Mesendoderm (in vitro differentiated cells): ENCODE data around the gene KCNN1.

Source experiments
- DNase-seq: peaks from one replicate; pipeline ENCODE4 v3.0.0; 2013
- H2AK5ac ChIP-seq: 2 replicates; pipeline ENCODE4 v1.6.1; 2013; ENCODE audit warnings: low read length, inconsistent platforms
- H2BK120ac ChIP-seq: 2 replicates; pipeline ENCODE4 v1.6.1; 2013; ENCODE audit warnings: low read depth, mild to moderate bottlenecking, low read length, moderate library complexity, mixed read lengths
- H2BK15ac ChIP-seq: replicated peaks from 2 replicates; pipeline ENCODE4 v1.6.1; 2013; ENCODE audit warnings: low read depth, mild to moderate bottlenecking, moderate library complexity
- H2BK5ac ChIP-seq: 2 replicates; pipeline ENCODE4 v1.6.1; 2013; ENCODE audit warnings: low read length, inconsistent platforms
- H3K18ac ChIP-seq: 2 replicates; pipeline ENCODE4 v1.6.1; 2013; ENCODE audit warnings: mild to moderate bottlenecking, low read length, mixed read lengths
- H3K23ac ChIP-seq: one replicate; pipeline ENCODE4 v1.6.1; 2013; ENCODE audit warnings: low read length
- H3K27ac ChIP-seq: 2 replicates; pipeline ENCODE4 v1.5.1; 2013; ENCODE audit warnings: low read depth, mild to moderate bottlenecking, inconsistent platforms, low read length, moderate library complexity
- H3K27me3 ChIP-seq: 2 replicates; pipeline ENCODE4 v1.6.1; 2013; ENCODE audit warnings: low read length, control low read depth, mild to moderate bottlenecking, inconsistent platforms; ENCODE audit not compliant: insufficient read depth, poor library complexity
- H3K36me3 ChIP-seq: 2 replicates; pipeline ENCODE4 v1.6.1; 2013; ENCODE audit warnings: low read length, inconsistent platforms; ENCODE audit not compliant: control insufficient read depth, insufficient read depth
- H3K4ac ChIP-seq: one replicate; pipeline ENCODE4 v1.6.1; 2013; ENCODE audit warnings: low read depth, mild to moderate bottlenecking, low read length, moderate library complexity
- H3K4me1 ChIP-seq: 2 replicates; pipeline ENCODE4 v1.6.1; 2013; ENCODE audit warnings: low read depth, low read length, inconsistent platforms; ENCODE audit not compliant: control insufficient read depth
- H3K4me2 ChIP-seq: 2 replicates; pipeline ENCODE4 v1.6.1; 2013; ENCODE audit warnings: low read length
- H3K4me3 ChIP-seq: 2 replicates; pipeline ENCODE4 v1.5.1; 2013; ENCODE audit warnings: mild to moderate bottlenecking, low read length
- H3K56ac ChIP-seq: one replicate; pipeline ENCODE4 v1.6.1; 2013; ENCODE audit warnings: low read length
- H3K79me1 ChIP-seq: 2 replicates; pipeline ENCODE4 v1.6.1; 2013; ENCODE audit warnings: low read length, inconsistent platforms
- H3K79me2 ChIP-seq: 2 replicates; pipeline ENCODE4 v1.6.1; 2013; ENCODE audit warnings: mild to moderate bottlenecking, low read length; ENCODE audit not compliant: control insufficient read depth, insufficient read depth
- H3K9ac ChIP-seq: 2 replicates; pipeline ENCODE4 v1.6.1; 2013; ENCODE audit warnings: low read length, inconsistent platforms
- H4K5ac ChIP-seq: one replicate; pipeline ENCODE4 v1.6.1; 2013; ENCODE audit warnings: low read length
- H4K8ac ChIP-seq: one replicate; pipeline ENCODE4 v1.6.1; 2013; ENCODE audit warnings: low read depth, mild to moderate bottlenecking, control low read depth, low read length, moderate library complexity
- WGBS: extraction: QIAGEN DNeasy Blood & Tissue Kit; methylation state at CpG from one replicate; pipeline ENCODE4 v1.1.7; 2013; ENCODE audit warnings: low lambda C conversion rate, missing lambda C conversion rate; ENCODE audit not compliant: insufficient coverage; ENCODE audit errors: extremely low coverage; 5-methylcytosine and 5-hydroxymethylcytosine counted together

Gene KCNN1

DNA sequence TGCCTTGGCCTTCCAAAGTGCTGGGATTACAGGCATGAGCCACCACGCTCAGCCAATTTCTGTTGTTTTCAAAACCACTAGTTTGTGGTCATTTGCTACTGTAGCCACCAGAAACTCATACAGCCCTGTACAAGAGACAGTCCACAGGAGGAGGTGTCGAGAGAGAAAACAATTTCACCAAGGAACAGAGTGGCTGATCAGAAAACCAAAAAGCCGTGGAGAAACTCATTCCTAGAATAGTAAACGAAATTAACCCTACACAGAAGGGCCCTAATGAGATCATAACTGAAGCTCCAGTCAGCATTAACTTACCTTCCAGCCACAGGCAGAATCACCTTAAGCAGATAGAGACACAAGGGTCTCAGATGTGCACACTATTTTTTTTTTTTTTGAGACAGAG is 37.9 kb upstream of the KCNN1 start:
- Histone ChIP-seq H3K4me1 (peaks cover 2% of the 10 kb centered on the region), H3K23ac (no peak overlapping the region), H3K4me3 (no peak overlapping the region), H2BK15ac (no peak overlapping the region), H3K79me2 (peaks cover 7% of the 10 kb centered on the region), H3K56ac (no peak overlapping the region), H3K4me2 (no peak overlapping the region), H3K9ac (no peak overlapping the region), H3K36me3 (no peaks in the 10 kb centered on the region), H3K18ac (no peak overlapping the region), H3K27ac (no peak overlapping the region), H2BK5ac (no peak overlapping the region), H3K4ac (no peak overlapping the region), H2AK5ac (no peak overlapping the region), H4K5ac (no peak overlapping the region), H3K27me3 (no peaks in the 10 kb centered on the region), H4K8ac (no peak overlapping the region), H3K79me1 (peaks cover 7% of the 10 kb centered on the region), H2BK120ac (no peak overlapping the region)
- DNase-seq, result no peak
- no CpG with 5 or more reads among the region's 4 CpGs for WGBS

DNA sequence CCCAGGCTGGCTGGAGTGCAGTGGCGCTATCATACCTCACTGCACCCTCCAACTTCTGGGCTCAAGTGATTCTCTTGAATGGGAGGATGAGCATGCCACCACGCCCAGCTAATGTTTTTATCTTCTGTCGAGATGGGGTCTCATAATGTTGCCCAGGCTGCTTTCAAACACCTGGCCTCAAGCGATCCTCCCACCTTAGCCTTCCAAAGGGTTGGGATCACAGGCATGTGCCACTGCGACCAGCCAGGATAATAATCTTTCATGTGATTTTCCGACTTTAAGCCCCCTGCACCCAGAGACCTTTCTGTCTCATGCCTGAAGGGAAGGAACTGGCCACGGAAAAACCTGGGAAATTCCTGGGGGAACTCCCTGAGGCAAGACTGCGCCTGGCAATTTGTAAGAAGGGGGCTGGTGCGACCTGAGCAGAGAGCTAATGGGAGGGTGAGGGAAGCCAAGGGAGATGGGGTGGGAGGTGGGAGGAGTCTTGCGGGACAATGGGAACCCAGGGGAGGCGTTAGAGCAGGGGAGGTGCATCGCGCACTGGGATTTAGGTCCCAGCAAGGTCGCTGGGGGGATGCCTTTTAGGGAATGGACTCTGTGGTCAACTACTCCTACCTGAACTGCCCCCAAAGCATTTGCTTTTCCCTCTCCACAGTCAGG is 35.2 kb upstream of the KCNN1 start:
- Histone ChIP-seq H3K79me2 (peaks cover 7% of the 10 kb centered on the region), H3K27ac (no peak overlapping the region), H3K4ac (no peak overlapping the region), H3K27me3 (no peaks in the 10 kb centered on the region), H2BK5ac (no peak overlapping the region), H3K36me3 (no peaks in the 10 kb centered on the region), H2BK120ac (no peak overlapping the region), H2BK15ac (no peak overlapping the region), H3K9ac (peak overlapping the region; percentile 79), H4K8ac (no peak overlapping the region), H3K23ac (no peak overlapping the region), H3K18ac (no peak overlapping the region), H3K4me1 (peaks cover 2% of the 10 kb centered on the region), H3K4me2 (peak overlapping the region; percentile 84), H3K4me3 (no peak overlapping the region), H2AK5ac (no peak overlapping the region), H3K56ac (peak overlapping the region; percentile 86), H3K79me1 (peaks cover 7% of the 10 kb centered on the region), H4K5ac (peak overlapping the region; percentile 99)
- peak; percentile 89 for DNase-seq
- no CpG with 5 or more reads among the region's 14 CpGs for WGBS

DNA sequence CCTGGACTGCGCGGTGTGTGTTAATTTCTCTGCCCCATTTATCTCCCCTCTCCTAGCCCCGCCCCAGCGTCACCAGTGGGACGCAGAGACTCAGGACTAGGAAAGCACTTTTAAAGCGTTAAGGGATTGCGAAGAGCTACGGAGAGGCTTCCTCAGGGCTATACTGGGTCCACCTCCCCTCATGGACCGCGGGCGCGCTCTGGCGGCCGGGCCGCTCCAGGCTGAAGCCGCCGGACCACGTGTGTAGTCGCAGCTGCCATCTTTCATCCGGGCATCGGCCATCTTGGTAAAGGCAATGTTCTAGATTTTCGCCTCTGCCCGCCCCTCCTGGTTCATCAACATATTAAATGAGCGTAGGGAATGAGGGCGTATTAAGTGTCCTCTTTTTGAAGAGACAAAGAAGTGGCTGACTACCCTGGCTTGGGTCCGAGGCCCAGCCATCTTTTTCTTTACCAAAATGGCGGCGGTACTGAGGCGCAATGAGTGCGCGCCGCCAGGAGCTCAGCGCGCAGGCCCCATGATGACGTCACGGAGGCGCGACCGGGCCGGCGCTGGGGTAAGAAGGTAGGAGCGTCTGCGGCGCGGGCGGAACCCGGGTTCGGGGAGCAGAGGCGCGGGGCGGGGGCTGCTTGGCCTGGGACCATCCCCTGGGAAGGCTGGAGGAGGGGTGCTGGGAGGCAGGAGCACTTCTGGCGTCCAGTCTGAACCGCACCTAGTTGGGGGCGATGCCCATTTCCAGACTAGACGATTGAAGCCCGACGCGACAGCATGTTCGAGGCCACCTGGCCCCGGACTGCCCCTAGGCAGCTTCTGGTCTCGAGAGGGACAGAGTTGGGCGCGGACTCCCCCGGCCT is 34.2 kb upstream of the KCNN1 start, which contains the start of gene CCDC124:
Gene CCDC124 (plus strand): TSS at position 531 of the 854 bp plus-strand sequence. CDS start 3,406 bp downstream, outside the sequence.
- Histone ChIP-seq H3K4ac (peak within 1 kb of the TSS; percentile 50), H3K4me1 (peaks cover 2% of the 10 kb centered on the region), H3K56ac (peak within 1 kb of the TSS; percentile 90), H3K4me3 (peak within 1 kb of the TSS; percentile 92), H3K36me3 (no peaks in the 10 kb centered on the region), H3K18ac (peak within 1 kb of the TSS; percentile 33), H2AK5ac (peak within 1 kb of the TSS; percentile 78), H3K23ac (no peak within 1 kb of the TSS), H2BK5ac (peak within 1 kb of the TSS; percentile 49), H4K8ac (peak within 1 kb of the TSS; percentile 3), H3K9ac (peak within 1 kb of the TSS; percentile 97), H2BK15ac (no peak within 1 kb of the TSS), H3K79me2 (peaks cover 7% of the 10 kb centered on the region), H4K5ac (peak within 1 kb of the TSS; percentile 99), H3K27me3 (no peaks in the 10 kb centered on the region), H3K79me1 (peaks cover 7% of the 10 kb centered on the region), H3K4me2 (peak within 1 kb of the TSS; percentile 97), H2BK120ac (no peak within 1 kb of the TSS), H3K27ac (no peak within 1 kb of the TSS)
- whole genome bisulfite sequencing, result no CpG with 5 or more reads among the region's 64 CpGs
- peak; percentile 96 for DNase-seq

DNA sequence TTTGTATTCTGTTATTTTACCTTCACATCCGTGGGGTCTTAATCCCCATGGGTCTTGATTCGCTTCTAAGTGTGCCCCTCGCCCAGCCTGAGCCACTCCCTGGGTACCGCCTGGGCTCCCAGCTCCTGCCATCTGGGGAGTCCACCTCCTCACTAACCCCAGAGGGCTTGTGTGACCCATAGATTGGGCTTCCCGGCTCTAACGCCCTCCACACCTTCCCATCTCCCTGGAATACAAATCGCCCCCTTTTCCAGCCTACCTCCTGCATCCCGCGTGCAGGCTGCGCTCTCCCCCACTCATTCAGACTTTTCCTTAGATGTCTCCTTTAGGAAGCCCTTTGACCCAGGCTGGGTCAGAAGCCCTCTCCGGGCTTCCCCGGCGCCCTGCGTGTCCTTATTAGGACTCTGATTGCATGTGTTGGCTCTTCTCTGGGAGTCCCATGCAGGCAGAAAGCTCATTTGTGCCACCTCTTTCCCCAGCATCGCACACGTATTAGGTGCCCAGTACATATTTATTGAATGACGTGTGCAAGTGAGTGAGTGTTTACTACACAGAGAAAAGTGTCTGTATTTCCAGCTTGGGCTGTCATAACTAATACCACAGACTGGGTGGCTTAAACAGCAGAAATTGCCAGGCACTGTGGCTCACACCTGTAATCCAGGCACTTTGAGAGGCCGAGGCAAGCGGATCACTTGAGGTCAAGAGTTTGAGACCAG is 33.3 kb upstream of the KCNN1 start:
- H2BK120ac ChIP-seq, result no peak overlapping the region
- H3K79me2 ChIP-seq, result peaks cover 7% of the 10 kb centered on the region
- H3K79me1 ChIP-seq, result peaks cover 7% of the 10 kb centered on the region
- H3K9ac ChIP-seq, result peak overlapping the region; percentile 97
- peak overlapping the region; percentile 97 for H3K4me2 ChIP-seq
- H2BK5ac ChIP-seq, result no peak overlapping the region
- H3K36me3 ChIP-seq, result no peaks in the 10 kb centered on the region
- no peak overlapping the region for H4K8ac ChIP-seq
- H2AK5ac ChIP-seq, result peak overlapping the region; percentile 78
- no peak overlapping the region for H3K27ac ChIP-seq
- no peaks in the 10 kb centered on the region for H3K27me3 ChIP-seq
- H2BK15ac ChIP-seq, result no peak overlapping the region
- H3K4ac ChIP-seq, result peak overlapping the region; percentile 50
- no peak overlapping the region for H3K23ac ChIP-seq
- peak overlapping the region; percentile 85 for H3K56ac ChIP-seq
- DNase-seq, result no peak
- H4K5ac ChIP-seq, result no peak overlapping the region
- peak overlapping the region; percentile 92 for H3K4me3 ChIP-seq
- peak overlapping the region; percentile 33 for H3K18ac ChIP-seq
- H3K4me1 ChIP-seq, result peaks cover 2% of the 10 kb centered on the region
- no CpG with 5 or more reads among the region's 19 CpGs for WGBS

DNA sequence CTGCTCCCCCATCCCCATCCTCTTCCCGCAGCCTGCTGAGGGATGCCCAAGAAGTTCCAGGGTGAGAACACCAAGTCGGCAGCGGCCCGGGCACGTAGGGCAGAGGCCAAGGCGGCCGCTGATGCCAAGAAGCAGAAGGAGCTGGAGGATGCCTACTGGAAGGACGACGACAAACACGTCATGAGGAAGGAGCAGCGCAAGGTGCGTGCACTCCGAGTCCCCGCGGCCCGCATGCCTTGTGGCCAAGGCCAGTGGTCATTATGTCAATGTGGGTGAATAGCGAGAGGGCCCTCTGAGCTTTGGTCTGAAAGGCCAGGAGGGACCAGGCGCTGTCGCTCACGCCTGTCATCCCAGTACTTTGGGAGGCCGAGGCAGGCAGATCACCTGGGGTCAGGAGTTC is 30.5 kb upstream of the KCNN1 start:
- H2BK120ac ChIP-seq, result no peak overlapping the region
- WGBS, result no CpG with 5 or more reads among the region's 21 CpGs
- peaks cover 7% of the 10 kb centered on the region for H3K79me2 ChIP-seq

More for the DNA sequence above, 30.5 kb upstream of the KCNN1 start:
- no peak overlapping the region for H3K9ac ChIP-seq
- H3K4me1 ChIP-seq, result peaks cover 2% of the 10 kb centered on the region
- no peak for DNase-seq
- no peaks in the 10 kb centered on the region for H3K27me3 ChIP-seq
- H3K79me1 ChIP-seq, result peaks cover 7% of the 10 kb centered on the region
- no peak overlapping the region for H3K56ac ChIP-seq
- no peak overlapping the region for H2BK15ac ChIP-seq
- H3K4me3 ChIP-seq, result no peak overlapping the region
- H3K18ac ChIP-seq, result no peak overlapping the region
- H3K27ac ChIP-seq, result no peak overlapping the region
- no peak overlapping the region for H3K4ac ChIP-seq
- no peak overlapping the region for H2AK5ac ChIP-seq
- H3K36me3 ChIP-seq, result peaks cover 2% of the 10 kb centered on the region
- no peak overlapping the region for H2BK5ac ChIP-seq
- no peak overlapping the region for H3K4me2 ChIP-seq
- no peak overlapping the region for H4K8ac ChIP-seq
- no peak overlapping the region for H3K23ac ChIP-seq
- H4K5ac ChIP-seq, result no peak overlapping the region
